Measurements from ENCODE around the gene BICD2. TPM values are rescaled to one million over a fixed set of nuclear protein-coding genes. Genes with fewer than 3 reads are reported as not detected.

BICD2 gene
- total RNA-seq, 2 donors from 2014 or later, result 22.9 to 34.0 TPM

DNA sequence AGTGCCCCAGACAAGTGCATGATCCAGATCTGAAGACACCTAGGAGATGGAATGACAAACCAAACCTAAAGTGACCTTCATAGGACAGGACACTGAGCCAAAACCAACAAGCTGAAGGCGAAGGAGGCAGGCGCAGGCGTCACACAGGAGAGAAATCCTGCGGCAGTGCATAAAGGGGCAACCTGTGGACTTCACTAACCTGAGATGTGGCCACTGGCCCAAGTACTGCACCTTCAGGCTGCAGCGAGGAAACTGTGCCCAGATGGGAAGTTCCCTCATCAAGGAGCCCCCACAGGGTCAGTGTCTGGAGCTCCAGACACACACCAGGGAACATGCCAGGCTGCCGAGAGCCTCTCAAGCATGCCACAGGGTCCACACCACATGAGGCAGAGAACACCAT is 98.4 kb downstream of the BICD2 start:
- no peaks in the 10 kb centered on the region for H3K9me3 ChIP-seq (ENCODE audit: control insufficient read depth, low read length, poor library complexity, severe bottlenecking)
- peaks cover 4% of the 10 kb centered on the region for H3K36me3 Mint-ChIP-seq (ENCODE audit: low read depth)
- DNase-seq, result no peak
- H3K27me3 Mint-ChIP-seq, result no peaks in the 10 kb centered on the region
- H3K27ac Mint-ChIP-seq, result no peak overlapping the region
- no peak overlapping the region for H3K4me3 Mint-ChIP-seq
- ATAC-seq, result no peak
- H3K4me1 Mint-ChIP-seq, result peaks cover 36% of the 10 kb centered on the region

DNA sequence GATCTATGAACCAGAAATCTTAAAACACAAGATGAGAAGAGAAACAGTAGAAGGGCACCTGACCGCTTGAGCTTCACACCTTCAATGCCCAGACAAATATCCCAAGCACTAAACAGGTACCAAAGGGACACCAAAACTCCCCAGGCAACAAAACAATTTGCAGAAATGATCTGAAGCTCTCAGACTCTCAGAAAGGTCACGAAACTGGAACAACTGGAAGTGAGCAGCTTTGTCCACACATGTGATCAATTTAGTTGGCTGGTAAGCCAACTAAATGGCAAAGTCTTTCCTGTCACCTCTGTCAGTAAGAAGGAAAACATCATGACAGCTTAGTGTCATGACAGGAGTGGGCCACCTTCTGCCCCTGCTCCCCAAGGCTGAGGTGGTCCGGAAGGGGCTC is 98.8 kb downstream of the BICD2 start:
- no peak overlapping the region for H3K27ac Mint-ChIP-seq
- ATAC-seq (no peak), DNase-seq (no peak)
- no peaks in the 10 kb centered on the region for H3K9me3 ChIP-seq (ENCODE audit: control insufficient read depth, low read length, poor library complexity, severe bottlenecking)
- no peaks in the 10 kb centered on the region for H3K27me3 Mint-ChIP-seq
- peaks cover 4% of the 10 kb centered on the region for H3K36me3 Mint-ChIP-seq (ENCODE audit: low read depth)
- peaks cover 38% of the 10 kb centered on the region for H3K4me1 Mint-ChIP-seq
- H3K4me3 Mint-ChIP-seq, result no peak overlapping the region

GRCh38 chr9:92664394-92665152 is 100.1 kb downstream of the BICD2 start:
- peak; percentile 15 for ATAC-seq
- peaks cover 38% of the 10 kb centered on the region for H3K4me1 Mint-ChIP-seq

DNA sequence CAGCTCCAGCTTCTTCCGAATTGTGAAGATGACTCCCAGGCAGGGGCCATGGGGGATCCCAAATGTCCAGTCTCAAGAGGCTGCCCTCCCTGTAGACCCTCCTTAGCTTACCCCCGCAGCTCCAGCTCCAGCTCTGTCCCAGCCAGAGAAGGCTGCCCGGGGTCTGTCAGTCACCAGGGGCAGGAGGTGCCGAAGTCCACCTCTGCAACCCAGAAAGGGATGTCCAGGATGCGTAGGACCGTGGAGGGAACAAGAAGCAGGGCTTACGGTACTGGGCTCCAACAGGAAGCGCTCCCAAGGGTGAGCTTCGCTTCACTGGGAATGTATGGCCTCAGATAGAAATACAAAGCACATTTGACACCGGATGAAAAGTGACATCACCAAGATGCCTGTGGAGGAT is 100.7 kb downstream of the BICD2 start:
- no peak overlapping the region for H3K4me3 Mint-ChIP-seq
- H3K27me3 Mint-ChIP-seq, result no peaks in the 10 kb centered on the region
- peaks cover 33% of the 10 kb centered on the region for H3K4me1 Mint-ChIP-seq
- DNase-seq (no peak), ATAC-seq (no peak)
- H3K27ac Mint-ChIP-seq, result peak overlapping the region; percentile 39
- H3K9me3 ChIP-seq (ENCODE audit: control insufficient read depth, low read length, poor library complexity, severe bottlenecking), result no peaks in the 10 kb centered on the region
- H3K36me3 Mint-ChIP-seq (ENCODE audit: low read depth), result peaks cover 4% of the 10 kb centered on the region

More at GRCh38 chr9:92664394-92665152, 100.1 kb downstream of the BICD2 start:
- H3K36me3 Mint-ChIP-seq (ENCODE audit: low read depth), result peaks cover 4% of the 10 kb centered on the region
- no peaks in the 10 kb centered on the region for H3K9me3 ChIP-seq (ENCODE audit: control insufficient read depth, low read length, poor library complexity, severe bottlenecking)
- no peak overlapping the region for H3K4me3 Mint-ChIP-seq
- no peaks in the 10 kb centered on the region for H3K27me3 Mint-ChIP-seq
- H3K27ac Mint-ChIP-seq, result peak overlapping the region; percentile 39
- no peak for DNase-seq

- Mint-ChIP-seq H3K36me3 (ENCODE audit: low read depth) (peaks cover 4% of the 10 kb centered on the region), H3K4me1 (peaks cover 26% of the 10 kb centered on the region), H3K4me3 (no peak overlapping the region), H3K27me3 (no peaks in the 10 kb centered on the region), H3K27ac (peak overlapping the region; percentile 39)
- H3K9me3 ChIP-seq (ENCODE audit: control insufficient read depth, low read length, poor library complexity, severe bottlenecking), result no peaks in the 10 kb centered on the region
- no peak for DNase-seq
- no peak for ATAC-seq
Measured at GRCh38 chr9:92663126-92663525, 101.5 kb downstream of the BICD2 start.

GRCh38 chr9:92661743-92662142 is 102.9 kb downstream of the BICD2 start:
- Mint-ChIP-seq H3K4me3 (no peak overlapping the region), H3K4me1 (peaks cover 26% of the 10 kb centered on the region), H3K36me3 (ENCODE audit: low read depth) (no peaks in the 10 kb centered on the region), H3K27me3 (no peaks in the 10 kb centered on the region), H3K27ac (peak overlapping the region; percentile 74)
- ATAC-seq (no peak), DNase-seq (no peak)
- no peaks in the 10 kb centered on the region for H3K9me3 ChIP-seq (ENCODE audit: control insufficient read depth, low read length, poor library complexity, severe bottlenecking)

Other genes starting within 250 kb of the BICD2 start
- gene ECM2, start 228.8 kb downstream of the BICD2 start, total RNA-seq, result not detected
- gene IPPK, start 94.7 kb downstream of the BICD2 start, total RNA-seq, result 1 to 10 TPM; 6.3 to 7.1 TPM
- 10 to 100 TPM; 13.5 to 14.7 TPM for gene ZNF484, start 113.2 kb upstream of the BICD2 start, total RNA-seq
- 100 to 1,000 TPM; 142 to 160 TPM for gene FGD3, start 182.7 kb upstream of the BICD2 start, total RNA-seq